Activated naive CD8-positive, alpha-beta T cell (primary cell): Measurements from ENCODE around the gene CYTL1.

Source experiments
- H3K27ac Mint-ChIP-seq: one replicate; pipeline ENCODE4 v1.8.0; 2021; ENCODE audit warnings: mixed read lengths
- H3K27me3 Mint-ChIP-seq: one replicate; pipeline ENCODE4 v1.8.0; 2021; ENCODE audit warnings: mixed read lengths
- H3K36me3 Mint-ChIP-seq: one replicate; pipeline ENCODE4 v1.8.0; 2021; ENCODE audit warnings: mixed read lengths
- H3K4me1 Mint-ChIP-seq: one replicate; pipeline ENCODE4 v1.8.0; 2021; ENCODE audit warnings: low read depth, mixed read lengths
- H3K4me3 Mint-ChIP-seq: one replicate; pipeline ENCODE4 v1.8.0; 2021; ENCODE audit warnings: mild to moderate bottlenecking, mixed read lengths
- H3K9me3 Mint-ChIP-seq: one replicate; pipeline ENCODE4 v1.8.0; 2021; ENCODE audit warnings: low read depth, mixed read lengths

Gene CYTL1

DNA sequence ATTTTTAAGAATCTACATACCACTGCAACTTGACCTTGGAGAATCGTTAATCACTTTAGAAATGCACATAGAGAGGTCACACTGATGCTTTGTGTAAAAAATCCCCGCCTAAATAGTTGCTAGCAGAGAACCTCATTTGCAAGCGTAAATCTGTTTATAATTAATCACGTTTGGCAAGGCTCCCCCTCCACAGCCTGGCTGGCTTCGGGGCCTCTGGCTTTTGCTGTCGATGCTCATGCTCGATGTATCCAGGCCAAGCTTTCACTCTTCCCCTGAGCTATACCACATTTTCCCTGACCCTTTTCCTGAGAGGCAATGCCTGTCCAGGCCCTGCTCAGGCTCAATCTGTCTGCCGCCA lies 23.4 kb downstream of the CYTL1 start:
- Mint-ChIP-seq H3K4me1 (no peaks in the 10 kb centered on the region), H3K27me3 (peaks cover 5% of the 10 kb centered on the region), H3K4me3 (no peak overlapping the region), H3K9me3 (no peaks in the 10 kb centered on the region), H3K27ac (no peak overlapping the region), H3K36me3 (no peaks in the 10 kb centered on the region)

DNA sequence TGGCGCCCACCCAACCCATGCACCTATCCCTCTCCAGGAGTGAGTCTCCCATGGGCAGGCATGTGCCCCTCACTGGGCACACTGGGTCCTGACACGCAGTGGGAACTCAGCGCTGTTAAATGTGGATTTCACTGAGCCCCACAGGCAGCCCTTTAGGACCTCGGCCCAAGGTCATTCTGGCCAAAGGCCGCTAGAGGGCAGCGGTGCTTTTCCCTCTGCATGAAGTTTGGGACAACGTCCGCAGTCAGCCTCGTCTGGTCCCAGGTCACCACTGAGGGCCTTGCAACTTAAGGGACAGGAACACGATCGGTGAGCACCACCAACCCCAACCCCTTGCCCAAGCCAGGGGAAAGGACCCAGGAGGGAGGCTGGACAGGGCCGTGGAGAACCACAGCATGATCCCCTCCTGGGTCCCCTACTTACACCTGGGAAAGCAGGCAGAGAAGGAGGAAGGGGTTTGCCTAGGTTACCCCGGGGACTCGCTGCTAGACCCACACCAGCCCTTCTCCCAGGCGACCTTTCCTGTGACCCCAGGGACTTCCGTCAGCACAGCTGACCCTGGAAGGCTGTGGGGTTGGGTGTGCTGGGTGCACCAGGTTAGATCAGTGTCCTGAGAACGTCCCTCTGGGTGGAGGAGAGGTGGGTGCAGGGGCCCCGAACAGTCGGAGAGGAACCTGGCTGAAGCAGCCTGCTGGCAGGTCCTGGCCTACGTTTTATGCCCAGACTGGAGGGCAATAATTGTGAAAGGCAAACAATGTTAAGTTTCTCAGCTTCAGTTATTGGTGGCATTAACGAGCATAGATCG lies 24.0 kb downstream of the CYTL1 start:
- Mint-ChIP-seq H3K4me3 (no peak overlapping the region), H3K36me3 (no peaks in the 10 kb centered on the region), H3K4me1 (no peaks in the 10 kb centered on the region), H3K27me3 (peaks cover 5% of the 10 kb centered on the region), H3K9me3 (no peaks in the 10 kb centered on the region), H3K27ac (no peak overlapping the region)

GRCh38 chr4:4994312-4995097 lies 24.8 kb downstream of the CYTL1 start:
- no peak overlapping the region for H3K4me3 Mint-ChIP-seq
- no peaks in the 10 kb centered on the region for H3K4me1 Mint-ChIP-seq
- no peaks in the 10 kb centered on the region for H3K9me3 Mint-ChIP-seq
- peaks cover 5% of the 10 kb centered on the region for H3K27me3 Mint-ChIP-seq
- no peaks in the 10 kb centered on the region for H3K36me3 Mint-ChIP-seq
- H3K27ac Mint-ChIP-seq = no peak overlapping the region

DNA sequence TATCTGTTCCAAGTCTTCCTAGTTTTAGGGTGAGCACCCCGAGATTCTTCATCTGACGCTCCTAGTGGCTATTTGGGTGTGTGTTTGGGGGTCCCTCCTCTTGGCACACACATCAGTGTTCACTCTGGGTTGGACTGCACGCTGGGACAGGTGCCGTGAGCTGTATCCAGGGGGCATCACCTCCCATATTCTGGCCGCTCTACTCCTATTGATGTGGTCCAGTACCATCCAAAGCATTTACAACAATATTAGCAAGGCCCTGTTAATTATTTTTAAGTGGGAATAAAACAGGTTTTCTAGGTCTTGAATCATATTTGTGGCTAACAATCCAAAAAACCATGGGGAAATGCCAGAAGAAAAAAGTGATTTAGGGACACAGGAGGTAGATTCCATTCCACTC lies 26.4 kb downstream of the CYTL1 start:
- no peaks in the 10 kb centered on the region for H3K9me3 Mint-ChIP-seq
- no peaks in the 10 kb centered on the region for H3K4me1 Mint-ChIP-seq
- H3K4me3 Mint-ChIP-seq = no peak overlapping the region
- H3K27ac Mint-ChIP-seq = no peak overlapping the region
- no peaks in the 10 kb centered on the region for H3K36me3 Mint-ChIP-seq
- peaks cover 5% of the 10 kb centered on the region for H3K27me3 Mint-ChIP-seq

DNA sequence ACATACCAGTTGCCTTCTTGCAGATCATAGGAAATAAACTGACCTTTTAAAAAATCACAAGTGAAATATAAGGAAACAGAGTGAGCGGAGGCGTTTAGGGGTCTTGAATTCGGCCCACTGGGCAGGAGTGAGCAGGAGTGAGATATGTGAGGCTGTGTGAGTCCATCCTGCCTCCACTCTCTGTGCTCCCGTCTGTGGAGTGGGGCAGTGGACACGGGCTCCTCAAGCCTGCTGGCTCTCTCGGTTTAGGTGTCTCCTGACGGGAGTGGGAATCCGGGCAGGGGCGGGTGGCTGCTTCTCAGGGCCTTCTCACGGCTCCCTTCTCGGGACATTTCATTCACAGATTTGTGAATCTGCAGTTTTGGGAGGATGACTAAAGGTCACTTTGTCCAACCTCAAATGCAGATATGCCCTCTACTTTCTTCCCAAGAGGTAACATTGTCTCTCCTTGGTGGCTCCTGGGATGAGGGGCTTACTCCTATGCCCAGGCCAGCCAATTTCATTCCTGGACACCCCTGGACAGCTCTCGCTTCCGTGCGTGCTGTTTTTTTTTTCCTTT lies 27.6 kb downstream of the CYTL1 start:
- no peak overlapping the region for H3K4me3 Mint-ChIP-seq
- no peaks in the 10 kb centered on the region for H3K4me1 Mint-ChIP-seq
- H3K27ac Mint-ChIP-seq = no peak overlapping the region
- no peaks in the 10 kb centered on the region for H3K9me3 Mint-ChIP-seq
- H3K27me3 Mint-ChIP-seq = peaks cover 5% of the 10 kb centered on the region
- no peaks in the 10 kb centered on the region for H3K36me3 Mint-ChIP-seq

DNA sequence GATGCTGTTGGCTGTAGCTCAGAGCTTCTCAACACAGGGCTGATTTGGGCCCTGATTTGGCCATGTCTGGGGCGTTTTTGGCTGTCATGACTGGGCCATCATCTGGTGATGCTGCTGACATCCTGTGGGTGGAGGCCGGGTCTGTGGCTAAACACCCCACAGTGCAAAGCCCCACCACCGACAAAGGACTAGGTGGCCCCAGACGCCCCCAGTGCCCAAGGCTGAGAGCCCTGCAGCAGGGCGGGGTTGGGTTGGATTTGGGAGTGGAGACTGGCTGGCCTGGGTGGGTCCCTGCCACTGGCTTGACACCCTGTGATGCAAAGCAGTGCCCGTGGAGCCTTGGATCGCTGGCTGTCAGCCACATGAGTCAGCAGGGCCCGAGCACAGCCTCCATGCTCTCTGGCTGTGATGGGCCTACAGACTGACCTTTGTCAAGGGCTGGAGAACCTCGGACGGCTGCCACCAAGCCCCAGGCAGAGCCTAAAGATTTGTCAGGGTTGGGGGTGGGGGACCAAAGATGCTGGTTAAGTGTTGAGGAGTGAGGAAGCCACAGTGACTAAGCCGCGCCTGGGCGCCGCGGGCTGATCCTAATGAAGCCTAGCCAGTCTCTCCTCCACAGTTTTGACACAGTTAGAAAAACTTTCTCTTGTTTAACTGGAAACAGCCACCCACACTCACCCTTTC lies 28.3 kb downstream of the CYTL1 start:
- Mint-ChIP-seq H3K36me3 (no peaks in the 10 kb centered on the region), H3K27me3 (peaks cover 3% of the 10 kb centered on the region), H3K9me3 (no peaks in the 10 kb centered on the region), H3K4me3 (no peak overlapping the region), H3K27ac (no peak overlapping the region), H3K4me1 (no peaks in the 10 kb centered on the region)

- peaks cover 3% of the 10 kb centered on the region for H3K27me3 Mint-ChIP-seq
- H3K27ac Mint-ChIP-seq = no peak overlapping the region
- no peaks in the 10 kb centered on the region for H3K36me3 Mint-ChIP-seq
These were observed 28.9 kb downstream of the CYTL1 start for GRCh38 chr4:4990329-4990728.

GRCh38 chr4:4989083-4989622 lies 30.1 kb downstream of the CYTL1 start:
- H3K27me3 Mint-ChIP-seq = peaks cover under 1% of the 10 kb centered on the region
- no peaks in the 10 kb centered on the region for H3K36me3 Mint-ChIP-seq
- no peaks in the 10 kb centered on the region for H3K4me1 Mint-ChIP-seq
- H3K9me3 Mint-ChIP-seq = no peaks in the 10 kb centered on the region
- H3K4me3 Mint-ChIP-seq = no peak overlapping the region
- H3K27ac Mint-ChIP-seq = no peak overlapping the region

More at GRCh38 chr4:4990329-4990728, 28.9 kb downstream of the CYTL1 start:
- no peaks in the 10 kb centered on the region for H3K4me1 Mint-ChIP-seq
- H3K4me3 Mint-ChIP-seq = no peak overlapping the region
- no peaks in the 10 kb centered on the region for H3K9me3 Mint-ChIP-seq

- Mint-ChIP-seq H3K36me3 (no peaks in the 10 kb centered on the region), H3K27me3 (no peaks in the 10 kb centered on the region), H3K4me3 (no peak overlapping the region), H3K4me1 (no peaks in the 10 kb centered on the region), H3K9me3 (no peaks in the 10 kb centered on the region), H3K27ac (no peak overlapping the region)
These were observed 31.6 kb downstream of the CYTL1 start for GRCh38 chr4:4987656-4988055.

GRCh38 chr4:4986841-4987240 lies 32.4 kb downstream of the CYTL1 start:
- no peaks in the 10 kb centered on the region for H3K27me3 Mint-ChIP-seq
- no peaks in the 10 kb centered on the region for H3K36me3 Mint-ChIP-seq
- H3K4me3 Mint-ChIP-seq = no peak overlapping the region
- H3K4me1 Mint-ChIP-seq = no peaks in the 10 kb centered on the region
- no peaks in the 10 kb centered on the region for H3K9me3 Mint-ChIP-seq
- H3K27ac Mint-ChIP-seq = no peak overlapping the region

GRCh38 chr4:4985844-4986243 lies 33.4 kb downstream of the CYTL1 start:
- Mint-ChIP-seq H3K4me3 (no peak overlapping the region), H3K4me1 (no peaks in the 10 kb centered on the region), H3K36me3 (no peaks in the 10 kb centered on the region), H3K27ac (no peak overlapping the region), H3K9me3 (no peaks in the 10 kb centered on the region), H3K27me3 (no peaks in the 10 kb centered on the region)

- H3K4me1 Mint-ChIP-seq = no peaks in the 10 kb centered on the region
- no peaks in the 10 kb centered on the region for H3K27me3 Mint-ChIP-seq
- no peaks in the 10 kb centered on the region for H3K9me3 Mint-ChIP-seq
- no peak overlapping the region for H3K4me3 Mint-ChIP-seq
- no peak overlapping the region for H3K27ac Mint-ChIP-seq
- no peaks in the 10 kb centered on the region for H3K36me3 Mint-ChIP-seq
These were observed 34.2 kb downstream of the CYTL1 start for GRCh38 chr4:4985036-4985435.

- Mint-ChIP-seq H3K27ac (no peak overlapping the region), H3K27me3 (no peaks in the 10 kb centered on the region), H3K4me3 (no peak overlapping the region), H3K36me3 (no peaks in the 10 kb centered on the region), H3K4me1 (no peaks in the 10 kb centered on the region), H3K9me3 (no peaks in the 10 kb centered on the region)
These were observed 35.1 kb downstream of the CYTL1 start for GRCh38 chr4:4984186-4984585.

GRCh38 chr4:4981827-4982226 lies 37.4 kb downstream of the CYTL1 start:
- no peaks in the 10 kb centered on the region for H3K4me1 Mint-ChIP-seq
- H3K9me3 Mint-ChIP-seq = peaks cover 3% of the 10 kb centered on the region
- no peaks in the 10 kb centered on the region for H3K27me3 Mint-ChIP-seq
- H3K27ac Mint-ChIP-seq = no peak overlapping the region
- H3K36me3 Mint-ChIP-seq = peaks cover 2% of the 10 kb centered on the region
- no peak overlapping the region for H3K4me3 Mint-ChIP-seq

DNA sequence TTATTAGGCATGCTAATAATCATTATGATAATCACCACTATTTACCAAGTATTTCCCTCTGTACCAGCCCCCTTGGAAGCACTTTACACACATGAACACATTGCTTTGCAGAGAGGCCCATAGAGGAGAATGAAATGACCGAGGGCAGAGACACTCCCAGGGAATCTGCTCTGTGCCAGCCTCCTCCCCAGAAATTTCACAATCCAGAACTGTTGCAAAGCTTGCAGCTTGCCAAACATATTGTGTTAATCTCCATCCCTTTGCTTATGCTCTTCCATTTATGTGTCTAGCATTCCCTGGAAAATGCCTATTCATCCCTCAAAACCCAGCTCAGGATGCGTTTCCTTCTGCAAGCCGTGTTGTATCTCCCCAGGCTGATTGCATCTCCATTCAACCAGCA lies 37.8 kb downstream of the CYTL1 start:
- no peaks in the 10 kb centered on the region for H3K27me3 Mint-ChIP-seq
- no peak overlapping the region for H3K4me3 Mint-ChIP-seq
- H3K36me3 Mint-ChIP-seq = peaks cover 2% of the 10 kb centered on the region
- no peaks in the 10 kb centered on the region for H3K4me1 Mint-ChIP-seq
- peaks cover 3% of the 10 kb centered on the region for H3K9me3 Mint-ChIP-seq
- H3K27ac Mint-ChIP-seq = no peak overlapping the region
